NCI-H2227 treated with DMSO at 0.1 percent for 48 hours (cell line): ENCODE data around the gene SAMD13.
A peak's percentile ranks its signal among the peaks of the same experiment; 100 is the strongest.

ENCODE experiments used
- DNase-seq: peaks from one replicate; lab custom pipeline; 2025; lab: John Stamatoyannopoulos, UW

The SAMD13 gene

GRCh38 chr1:84373436-84374141, 72.1 kb downstream of the SAMD13 start:
- DNase-seq, result no peak

- DNase-seq, result no peak
Observed at GRCh38 chr1:84374991-84375696, 73.6 kb downstream of the SAMD13 start.

- no peak for DNase-seq
Observed at GRCh38 chr1:84376000-84376910, 74.7 kb downstream of the SAMD13 start.

GRCh38 chr1:84377480-84378095, 76.1 kb downstream of the SAMD13 start:
- no peak for DNase-seq

GRCh38 chr1:84379138-84379916, 77.8 kb downstream of the SAMD13 start:
- DNase-seq, result no peak

GRCh38 chr1:84379917-84380180, 78.3 kb downstream of the SAMD13 start:
- no peak for DNase-seq

GRCh38 chr1:84382127-84382526, 80.6 kb downstream of the SAMD13 start:
- DNase-seq, result no peak

- DNase-seq, result peak; percentile 71
Observed at GRCh38 chr1:84385347-84385746, 83.8 kb downstream of the SAMD13 start.

GRCh38 chr1:84386716-84387479, 85.4 kb downstream of the SAMD13 start:
- no peak for DNase-seq

GRCh38 chr1:84387480-84388163, 86.1 kb downstream of the SAMD13 start:
- no peak for DNase-seq

- DNase-seq, result no peak
Observed at GRCh38 chr1:84390226-84390625, 88.7 kb downstream of the SAMD13 start.

GRCh38 chr1:84398175-84399155, 97.0 kb downstream of the SAMD13 start, which contains the start of gene DNASE2B:
TSS of gene DNASE2B (plus strand) at chr1:84398484. CDS start at chr1:84398565, 81 bp downstream.
- no peak for DNase-seq
